Lung (tissue), 12 donors: ENCODE data around the gene AFDN. TPM values are rescaled to one million over a fixed set of nuclear protein-coding genes. Genes with fewer than 3 reads are reported as not detected.

Experiments
- ATAC-seq: fragments of 200-7000 bp; cut with Tn5 transposase; one replicate; pipeline ENCODE4 v1.9.1; 2020; ENCODE audit warnings: moderate number of reproducible peaks; ENCODE audit not compliant: insufficient read depth, low FRiP score
- DNase-seq, 3 donors: peaks; one replicate each; pipeline ENCODE4 v3.0.0-alpha.2; 2013 to 2017
- H3K27ac ChIP-seq, 2 donors: one replicate each; pipeline ENCODE4 v1.5.1; 2013; ENCODE audit warnings: mild to moderate bottlenecking in 2 of 2, moderate library complexity in 2 of 2, control low read depth in 1 of 2, inconsistent platforms in 1 of 2, low read depth in 1 of 2, low read length in 1 of 2
- H3K27me3 ChIP-seq, 3 donors: one replicate each; pipeline ENCODE4 v1.5.1; 2013; ENCODE audit warnings: low read length in 2 of 3; ENCODE audit not compliant: control insufficient read depth in 3 of 3, insufficient read depth in 3 of 3
- H3K36me3 ChIP-seq, 4 donors: one replicate each; pipeline ENCODE4 v1.5.1; 2013; ENCODE audit warnings: low read length in 4 of 4, mild to moderate bottlenecking in 1 of 4, moderate library complexity in 1 of 4; ENCODE audit not compliant: control insufficient read depth in 4 of 4, insufficient read depth in 4 of 4
- H3K4me1 ChIP-seq, 5 donors: one replicate each; pipeline ENCODE4 v1.5.1; 2013; ENCODE audit warnings: low read length in 5 of 5, mild to moderate bottlenecking in 2 of 5, moderate library complexity in 1 of 5; ENCODE audit not compliant: control insufficient read depth in 5 of 5, insufficient read depth in 5 of 5
- H3K4me3 ChIP-seq: one replicate; pipeline ENCODE4 v1.5.1; 2013; ENCODE audit warnings: mild to moderate bottlenecking, control low read depth, moderate library complexity
- H3K9ac ChIP-seq, 2 donors: one replicate each; pipeline ENCODE4 v1.5.1; 2013; ENCODE audit warnings: low read length in 2 of 2, control low read depth in 1 of 2; ENCODE audit not compliant: insufficient read depth in 1 of 2
- H3K9me3 ChIP-seq, 4 donors: one replicate each; pipeline ENCODE4 v1.5.1; 2013; ENCODE audit warnings: low read length in 3 of 4, mild to moderate bottlenecking in 1 of 4, moderate library complexity in 1 of 4; ENCODE audit not compliant: control insufficient read depth in 4 of 4, insufficient read depth in 3 of 4
- WGBS, 2 donors: extraction: QIAGEN DNeasy Blood & Tissue Kit; methylation state at CpG; one replicate each; pipeline ENCODE4 v1.1.7; 2013; 5-methylcytosine and 5-hydroxymethylcytosine counted together
- polyA plus RNA-seq, 2 donors: library from polyadenylated mRNA; stranded (reverse); fragments of 200-250 nt; gene quantifications; one replicate each; pipeline ENCODE4 v1.2.1, GENCODE V29; 2013
- total RNA-seq, 2 donors: library from RNA; depleted of rRNA in 1 of 2; stranded (reverse); fragments of >200 nt in 1 of 2; gene quantifications; one replicate each; pipeline ENCODE4 v1.2.1, GENCODE V29; 2014 to 2021
- TF ChIP-seq, protein P1 (sequence below): IDR thresholded peaks from 2 replicates; pipeline ENCODE4 v1.5.1; 2012; ENCODE audit warnings: mild to moderate bottlenecking; ENCODE audit errors: control extremely low read depth, extremely low read depth
- donor health status: control.
- donor health status: control.
- donor health status: Bipolar disorder and iron deficiency.
- donor health status: healthy.
- donor health status: DM: yes; HTN: yes; CAD: no.

AFDN gene
- total and polyA plus RNA-seq, 4 donors: 47.6 to 407 (median 117) TPM

DNA sequence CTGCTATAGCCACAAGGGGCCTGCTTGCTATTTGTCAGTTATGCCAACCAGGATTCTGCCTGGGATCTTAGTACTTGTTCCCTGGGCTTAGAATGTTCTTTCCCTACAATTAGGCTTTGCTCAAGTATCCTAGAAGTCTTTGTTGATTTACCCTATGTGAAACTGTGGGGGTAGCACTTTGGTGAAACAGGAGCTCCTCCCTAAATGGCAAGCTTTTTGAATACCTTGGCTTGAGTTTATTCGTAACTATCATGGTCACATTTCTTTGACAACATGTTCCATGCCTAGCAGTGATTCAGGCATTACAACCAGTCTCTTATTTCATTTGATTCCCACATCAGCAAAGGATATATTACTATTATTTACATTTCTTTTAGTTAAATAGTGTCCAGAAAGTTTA, 21.2 kb downstream of the AFDN start:
- TF ChIP-seq, protein P1, sequence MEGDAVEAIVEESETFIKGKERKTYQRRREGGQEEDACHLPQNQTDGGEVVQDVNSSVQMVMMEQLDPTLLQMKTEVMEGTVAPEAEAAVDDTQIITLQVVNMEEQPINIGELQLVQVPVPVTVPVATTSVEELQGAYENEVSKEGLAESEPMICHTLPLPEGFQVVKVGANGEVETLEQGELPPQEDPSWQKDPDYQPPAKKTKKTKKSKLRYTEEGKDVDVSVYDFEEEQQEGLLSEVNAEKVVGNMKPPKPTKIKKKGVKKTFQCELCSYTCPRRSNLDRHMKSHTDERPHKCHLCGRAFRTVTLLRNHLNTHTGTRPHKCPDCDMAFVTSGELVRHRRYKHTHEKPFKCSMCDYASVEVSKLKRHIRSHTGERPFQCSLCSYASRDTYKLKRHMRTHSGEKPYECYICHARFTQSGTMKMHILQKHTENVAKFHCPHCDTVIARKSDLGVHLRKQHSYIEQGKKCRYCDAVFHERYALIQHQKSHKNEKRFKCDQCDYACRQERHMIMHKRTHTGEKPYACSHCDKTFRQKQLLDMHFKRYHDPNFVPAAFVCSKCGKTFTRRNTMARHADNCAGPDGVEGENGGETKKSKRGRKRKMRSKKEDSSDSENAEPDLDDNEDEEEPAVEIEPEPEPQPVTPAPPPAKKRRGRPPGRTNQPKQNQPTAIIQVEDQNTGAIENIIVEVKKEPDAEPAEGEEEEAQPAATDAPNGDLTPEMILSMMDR: no peak
- no peak overlapping the region for H3K4me3 ChIP-seq
- no peak overlapping the region for H3K9ac ChIP-seq
- no peak for DNase-seq
- H3K27ac ChIP-seq: peak overlapping the region in 1 of 2 donors; percentile 12
- peaks cover 0 to 19% (median 10%) of the 10 kb centered on the region in 5 donors for H3K4me1 ChIP-seq
- 73 to 83% methylated on average over 1 of the region's 1 CpG for WGBS, 2 donors
- no peaks in the 10 kb centered on the region for H3K36me3 ChIP-seq
- no peaks in the 10 kb centered on the region for H3K9me3 ChIP-seq
- no peak for ATAC-seq
- H3K27me3 ChIP-seq: no peaks in the 10 kb centered on the region

- H3K9me3 ChIP-seq: no peaks in the 10 kb centered on the region
- H3K4me1 ChIP-seq: peaks cover 0 to 19% (median 8%) of the 10 kb centered on the region in 5 donors
- no peak overlapping the region for H3K27ac ChIP-seq
- no peaks in the 10 kb centered on the region for H3K36me3 ChIP-seq
- no peak for ATAC-seq
- no peaks in the 10 kb centered on the region for H3K27me3 ChIP-seq
- WGBS, 2 donors: 83 to 93% methylated on average over 4 of the region's 4 CpGs
- no peak for DNase-seq
- TF ChIP-seq, protein P1: no peak
- H3K4me3 ChIP-seq: no peak overlapping the region
- no peak overlapping the region for H3K9ac ChIP-seq
Observed at GRCh38 chr6:167848783-167849182, 22.1 kb downstream of the AFDN start.

- Histone ChIP-seq H3K36me3 (no peaks in the 10 kb centered on the region), H3K27me3 (no peaks in the 10 kb centered on the region), H3K9me3 (no peaks in the 10 kb centered on the region), H3K27ac (peak overlapping the region in 1 of 2 donors; percentile 9), H3K9ac (no peak overlapping the region), H3K4me1 (peaks cover 0 to 19% (median 8%) of the 10 kb centered on the region in 5 donors), H3K4me3 (no peak overlapping the region)
- ATAC-seq (peak; percentile 79), DNase-seq (peak; percentile 29 to 83 (median 65))
- 42 to 65% methylated on average over 4 of the region's 4 CpGs for WGBS, 2 donors
- TF ChIP-seq, protein P1: no peak
Observed at GRCh38 chr6:167849846-167850459, 23.2 kb downstream of the AFDN start.

- peak overlapping the region in 1 of 2 donors; percentile 89 for H3K27ac ChIP-seq
- TF ChIP-seq, protein P1: no peak
- no peaks in the 10 kb centered on the region for H3K27me3 ChIP-seq
- 73 to 85% methylated on average over 6 of the region's 6 CpGs for WGBS, 2 donors
- DNase-seq (no peak), ATAC-seq (no peak)
- H3K4me3 ChIP-seq: no peak overlapping the region
- no peak overlapping the region for H3K9ac ChIP-seq
- no peaks in the 10 kb centered on the region for H3K9me3 ChIP-seq
- peaks cover 0 to 19% (median 16%) of the 10 kb centered on the region in 5 donors for H3K4me1 ChIP-seq
- no peaks in the 10 kb centered on the region for H3K36me3 ChIP-seq
Observed at GRCh38 chr6:167850782-167851181, 24.1 kb downstream of the AFDN start.
